Activated CD8-positive, alpha-beta memory T cell treated with anti-CD3 and anti-CD28 coated beads, Interleukin-2, amount 50 U/mL, for 1 hour (primary cell): Measurements from ENCODE around the gene CCDC78.

Experiments used
- DNase-seq: peaks from one replicate; pipeline ENCODE4 v3.0.0-alpha.2; 2020; ENCODE audit errors: extremely low read depth

Gene CCDC78

DNA sequence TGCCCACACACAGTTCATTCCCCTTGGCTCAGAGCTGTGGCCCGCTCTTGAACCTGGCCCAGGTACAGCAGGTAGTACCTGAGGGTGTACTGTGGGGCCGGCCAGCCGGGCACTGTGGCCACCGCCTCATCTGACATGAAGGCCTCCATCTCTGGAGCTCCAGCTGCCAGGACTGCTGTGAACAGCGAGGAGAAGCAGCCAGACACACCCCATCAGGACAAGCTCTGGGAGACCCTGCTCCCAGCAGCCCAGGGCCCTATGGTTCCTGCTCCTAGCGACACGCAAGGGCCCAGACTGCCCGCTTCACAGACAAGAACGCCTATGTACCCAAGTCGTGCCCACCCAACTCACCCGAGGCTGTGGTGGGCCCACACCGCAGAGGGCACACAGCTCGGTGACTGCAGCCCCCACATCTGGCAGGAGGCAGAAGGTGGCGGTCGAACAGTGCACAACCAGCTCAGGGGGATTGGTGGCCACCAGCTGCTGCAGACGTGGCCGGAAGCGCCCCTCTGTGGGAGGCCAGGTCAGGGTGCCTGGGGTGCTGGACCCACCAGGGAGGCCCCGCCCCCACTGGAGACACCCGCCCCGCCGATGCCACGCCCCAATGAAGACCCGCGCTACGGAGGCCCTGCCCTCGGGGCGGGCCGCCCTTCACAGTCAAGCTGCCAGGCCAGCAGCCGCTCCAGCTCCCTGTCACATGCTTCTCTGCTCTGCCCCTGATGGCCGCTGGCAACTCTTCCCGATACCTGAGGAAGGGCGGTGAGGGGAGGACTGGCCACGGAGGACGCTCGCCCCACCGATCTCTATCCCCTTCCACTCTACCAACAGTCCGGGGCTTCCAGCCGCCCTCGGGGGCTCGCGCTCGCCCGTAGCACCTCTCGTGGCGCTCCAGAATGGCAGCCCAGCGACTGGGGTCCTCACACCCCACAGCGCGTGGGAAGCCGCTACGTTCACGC lies 47.1 kb downstream of the CCDC78 start:
- no peak for DNase-seq

DNA sequence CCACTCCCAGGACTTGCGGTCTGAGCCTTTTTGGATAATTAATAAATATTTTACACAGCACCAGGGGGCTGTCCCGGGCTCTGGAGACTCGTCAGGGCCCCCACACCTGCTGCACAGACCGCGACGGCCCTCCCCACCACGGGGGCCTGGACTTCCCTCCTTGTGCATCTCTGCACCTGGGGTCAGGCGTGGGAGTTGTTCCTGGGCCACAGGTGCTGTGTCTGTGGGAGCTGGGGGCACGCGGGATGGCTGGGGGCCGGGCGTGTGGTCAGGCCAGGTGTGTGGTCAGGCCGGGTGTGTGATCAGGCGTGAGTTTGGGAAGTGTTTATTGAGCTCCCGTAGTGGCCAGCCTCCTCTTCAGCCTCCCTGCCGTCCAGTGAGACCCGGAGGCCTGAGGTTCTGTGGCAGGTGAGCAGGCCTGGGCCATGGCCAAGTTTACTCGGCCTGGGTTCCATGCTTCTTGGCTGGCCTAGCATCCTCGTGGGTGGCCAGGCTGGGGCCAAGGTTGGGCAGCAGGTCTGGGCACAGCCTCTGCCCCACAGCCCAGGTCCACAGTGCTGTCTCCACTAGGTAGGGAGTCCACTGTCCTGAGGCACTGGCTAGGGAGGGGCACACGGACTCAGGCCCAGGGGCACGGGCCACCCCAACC lies 47.9 kb downstream of the CCDC78 start:
- no peak for DNase-seq

DNA sequence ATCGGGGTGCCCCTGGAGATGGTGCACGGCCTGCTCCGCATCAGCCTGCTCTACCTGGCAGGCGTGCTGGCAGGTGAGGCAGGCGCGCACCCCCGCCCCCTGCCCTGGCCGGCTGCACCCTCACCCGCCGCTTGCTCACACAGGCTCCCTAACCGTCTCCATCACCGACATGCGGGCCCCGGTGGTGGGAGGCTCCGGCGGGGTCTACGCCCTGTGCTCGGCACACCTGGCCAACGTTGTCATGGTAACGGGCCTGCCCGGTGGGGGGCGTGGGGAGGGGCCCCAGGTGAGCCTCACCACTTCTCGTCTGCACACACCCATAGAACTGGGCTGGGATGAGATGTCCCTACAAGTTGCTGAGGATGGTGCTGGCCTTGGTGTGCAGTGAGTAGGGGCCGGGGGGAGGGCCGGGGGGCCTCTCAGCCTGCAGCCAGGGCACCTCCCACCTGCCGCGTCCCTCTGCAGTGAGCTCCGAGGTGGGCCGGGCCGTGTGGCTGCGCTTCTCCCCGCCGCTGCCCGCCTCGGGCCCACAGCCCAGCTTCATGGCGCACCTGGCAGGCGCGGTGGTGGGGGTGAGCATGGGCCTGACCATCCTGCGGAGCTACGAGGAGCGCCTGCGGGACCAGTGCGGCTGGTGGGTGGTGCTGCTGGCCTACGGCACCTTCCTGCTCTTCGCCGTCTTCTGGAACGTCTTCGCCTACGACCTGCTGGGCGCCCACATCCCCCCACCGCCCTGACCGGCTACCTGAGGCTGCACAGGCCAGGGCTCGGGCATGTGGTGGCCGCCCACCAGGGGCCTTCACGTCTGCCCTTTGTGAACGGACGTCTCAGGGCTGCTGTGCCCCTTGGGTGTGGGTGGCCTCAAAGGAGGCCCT lies 48.7 kb downstream of the CCDC78 start:
- DNase-seq = no peak

DNA sequence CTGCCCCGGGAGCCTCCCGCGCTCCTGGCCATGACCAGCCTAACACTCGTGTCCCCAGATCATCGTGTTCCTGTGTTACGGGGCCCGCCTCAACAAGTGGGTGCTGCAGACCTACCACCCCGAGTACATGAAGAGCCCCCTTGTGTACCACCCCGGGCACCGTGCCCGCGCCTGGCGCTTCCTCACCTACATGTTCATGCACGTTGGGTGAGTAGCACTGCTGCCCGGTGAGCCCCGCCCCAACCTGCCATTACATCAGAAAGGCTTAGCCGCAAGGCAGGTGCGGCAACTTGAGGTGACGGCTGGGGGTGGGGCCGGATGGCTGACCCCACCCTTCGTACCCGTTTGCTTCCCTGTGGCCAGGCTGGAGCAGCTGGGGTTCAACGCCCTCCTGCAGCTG lies 49.3 kb downstream of the CCDC78 start:
- no peak for DNase-seq

DNA sequence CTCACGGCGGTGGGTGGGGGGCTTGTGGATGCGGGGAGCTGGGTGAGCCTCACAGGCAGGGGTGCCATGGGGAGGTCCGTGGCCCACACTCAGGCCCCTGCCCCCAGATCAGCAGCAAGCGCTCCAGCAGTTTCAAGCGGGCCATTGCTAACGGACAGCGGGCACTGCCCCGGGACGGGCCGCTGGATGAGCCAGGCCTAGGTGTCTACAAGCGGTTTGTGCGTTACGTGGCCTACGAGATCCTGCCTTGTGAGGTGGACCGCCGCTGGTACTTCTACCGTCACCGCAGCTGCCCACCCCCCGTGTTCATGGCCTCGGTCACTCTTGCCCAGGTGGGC lies 49.7 kb downstream of the CCDC78 start:
- DNase-seq = no peak

DNA sequence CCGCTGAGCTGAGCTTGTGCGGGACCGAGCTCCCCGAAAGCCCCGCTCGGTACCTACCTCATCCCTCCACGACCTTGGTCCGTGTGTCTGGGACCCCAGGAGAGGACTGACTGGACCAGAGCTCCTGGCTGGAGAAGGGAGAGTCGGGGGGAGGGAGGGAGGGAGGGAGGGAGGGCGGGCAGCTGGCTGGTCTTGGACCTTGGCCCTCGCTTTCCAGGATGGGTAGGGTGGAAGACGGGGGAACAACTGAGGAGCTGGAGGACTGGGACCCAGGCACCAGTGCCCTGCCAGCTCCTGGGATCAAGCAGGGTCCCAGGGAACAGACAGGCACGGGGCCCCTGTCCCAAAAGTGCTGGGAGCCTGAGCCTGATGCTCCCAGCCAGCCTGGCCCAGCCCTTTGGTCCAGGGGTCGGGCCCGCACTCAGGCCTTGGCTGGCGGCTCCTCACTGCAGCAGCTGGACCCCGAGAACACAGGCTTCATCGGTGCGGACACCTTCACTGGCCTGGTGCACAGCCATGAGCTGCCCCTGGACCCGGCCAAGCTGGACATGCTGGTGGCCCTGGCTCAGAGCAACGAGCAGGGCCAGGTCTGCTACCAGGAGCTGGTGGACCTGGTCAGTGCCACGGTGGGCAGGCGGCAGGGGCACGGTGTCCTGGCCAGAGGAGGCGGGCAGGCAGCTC lies 50.2 kb downstream of the CCDC78 start:
- DNase-seq = no peak

DNA sequence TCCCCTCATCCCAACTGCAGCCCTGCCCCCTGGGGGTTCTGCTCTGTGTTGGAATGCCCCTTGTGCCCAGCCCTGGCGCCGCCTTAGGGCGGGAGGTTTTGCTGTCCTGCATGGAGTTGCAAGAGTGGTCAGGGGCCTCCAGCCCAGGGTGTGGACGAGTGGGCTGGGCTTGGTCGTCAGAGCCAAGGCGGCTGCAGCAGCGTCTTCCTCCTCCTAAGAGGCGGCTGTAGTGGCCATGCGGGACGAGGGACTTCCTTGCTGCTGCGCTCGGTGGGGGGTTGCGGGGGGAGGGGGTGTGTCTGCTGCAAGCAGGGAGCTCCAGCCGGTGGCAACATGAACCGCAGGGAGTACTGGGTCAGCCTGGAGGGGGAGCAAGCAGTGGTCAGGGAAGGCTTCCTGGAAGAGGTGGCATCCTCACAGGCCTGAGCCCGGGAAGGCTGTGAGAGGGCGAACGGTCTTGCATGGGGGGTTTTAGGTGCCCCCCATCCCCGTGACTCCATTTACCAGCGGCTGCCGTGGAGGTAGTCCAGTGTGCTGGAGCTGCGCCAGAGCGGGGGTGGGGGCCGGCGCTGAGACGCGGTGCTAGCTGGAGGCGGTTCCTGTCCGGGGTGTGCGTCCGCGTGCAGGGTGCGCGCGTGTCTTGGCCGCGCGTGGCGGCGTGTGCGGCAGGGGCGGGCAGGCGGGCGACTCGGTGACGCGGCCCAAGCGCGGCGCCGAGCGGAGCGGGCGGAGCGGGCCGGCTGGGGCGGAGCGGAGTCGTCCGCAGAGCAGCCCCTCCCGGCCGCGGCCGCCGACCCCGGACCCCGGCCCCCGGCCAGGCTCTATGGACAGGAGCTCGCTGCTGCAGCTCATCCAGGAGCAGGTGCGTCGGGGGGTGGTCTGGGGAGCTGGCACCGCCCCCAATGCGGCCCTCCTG lies 51.0 kb downstream of the CCDC78 start, which contains the start of gene RHBDL1:
RHBDL1 (plus strand) TSS at position 704 of the 916 bp plus-strand sequence; CDS start at position 824, 120 bp downstream.
- DNase-seq = no peak

DNA sequence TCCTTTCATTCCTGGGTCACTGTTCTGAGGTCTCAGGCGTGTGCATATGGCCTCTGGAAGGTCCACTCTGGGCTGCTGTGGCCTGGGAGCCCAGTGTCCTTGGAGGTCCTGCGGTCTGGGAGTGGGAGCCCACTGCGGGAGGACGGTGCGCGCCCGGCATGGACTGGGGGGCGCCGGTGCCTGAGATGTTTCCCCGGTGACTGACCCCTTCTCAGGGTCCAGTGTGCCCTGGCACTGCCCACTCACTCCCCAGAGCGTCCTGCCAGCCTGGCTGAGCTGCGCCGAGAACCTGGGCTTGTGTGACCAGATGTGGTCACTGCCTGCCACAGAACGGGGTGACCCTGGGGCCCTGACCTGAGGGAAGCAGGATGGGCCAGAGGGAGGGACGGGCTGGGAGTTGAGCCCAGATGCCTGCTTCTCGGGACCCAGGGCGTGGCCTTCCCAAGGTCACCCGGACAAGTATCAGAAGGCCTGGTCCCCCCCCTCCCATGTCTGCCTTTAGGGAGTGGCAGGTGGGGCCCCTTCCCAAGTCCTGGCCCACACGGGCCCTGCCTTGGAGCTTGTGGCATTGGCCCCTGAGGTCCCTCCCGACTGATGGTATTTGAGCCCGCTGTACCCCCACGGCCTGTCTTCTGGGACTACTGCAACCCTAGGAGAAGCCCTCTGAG lies 51.9 kb downstream of the CCDC78 start:
- no peak for DNase-seq

DNA sequence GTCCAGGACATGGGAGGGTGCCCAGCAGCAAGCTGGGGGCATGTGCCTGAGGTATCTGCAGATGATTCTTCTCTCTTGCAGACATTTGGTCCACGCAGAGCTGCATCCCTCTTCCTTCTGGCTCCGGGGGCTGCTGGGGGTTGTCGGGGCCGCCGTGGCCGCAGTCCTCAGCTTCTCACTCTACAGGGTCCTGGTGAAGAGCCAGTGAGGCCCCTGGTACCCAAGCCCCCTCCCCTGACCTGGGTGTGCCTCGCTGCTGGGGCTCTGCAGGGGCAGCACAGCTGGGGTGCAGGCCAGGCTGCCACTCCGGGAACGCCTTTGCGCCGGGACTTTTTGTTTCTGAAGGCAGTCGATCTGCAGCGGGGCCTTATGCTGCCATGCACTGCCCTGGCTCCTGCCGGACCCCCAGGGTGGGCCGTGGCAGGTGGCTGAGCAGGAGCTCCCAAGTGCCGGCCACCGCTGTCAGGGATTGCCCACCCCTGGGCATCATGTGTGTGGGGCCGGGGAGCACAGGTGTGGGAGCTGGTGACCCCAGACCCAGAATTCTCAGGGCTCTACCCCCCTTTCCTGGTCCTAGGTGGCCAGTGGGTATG lies 52.7 kb downstream of the CCDC78 start:
- DNase-seq = no peak

DNA sequence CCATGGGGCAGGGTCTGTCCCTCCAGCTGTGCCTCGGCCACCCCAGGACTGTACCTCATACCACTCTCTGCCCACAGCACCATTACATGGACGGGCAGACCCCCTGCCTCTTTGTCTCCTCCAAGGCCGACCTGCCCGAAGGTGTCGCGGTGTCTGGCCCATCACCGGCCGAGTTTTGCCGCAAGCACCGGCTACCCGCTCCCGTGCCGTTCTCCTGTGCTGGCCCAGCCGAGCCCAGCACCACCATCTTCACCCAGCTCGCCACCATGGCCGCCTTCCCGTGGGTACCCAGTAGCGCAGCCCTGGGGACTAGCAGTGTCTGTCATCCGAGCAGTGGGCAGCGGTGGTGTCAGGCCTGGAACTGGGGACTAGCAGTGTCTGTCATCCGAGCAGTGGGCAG lies 53.4 kb downstream of the CCDC78 start:
- DNase-seq = no peak
